Gastrocnemius medialis (tissue), 4 donors: ENCODE measurements around the gene EPHA5. TPM values are rescaled to one million over a fixed set of nuclear protein-coding genes. Genes with fewer than 3 reads are reported as not detected.

Source experiments
- ATAC-seq, 2 donors: fragments of 150-250 bp; one replicate each; pipeline ENCODE4 v1.9.1; 2016
- DNase-seq, 2 donors: peaks; one replicate each; pipeline ENCODE4 v3.0.0-alpha.2; 2019
- H3K27ac ChIP-seq, 4 donors: fragments of 200-600 bp; sonication (generic); 1 replicate in 1 of 4; 2 replicates in 3 of 4; pipeline ENCODE4 v1.5.1; 2016 to 2018; ENCODE audit warnings: mild to moderate bottlenecking in 2 of 4, moderate library complexity in 1 of 4
- H3K27me3 ChIP-seq, 3 donors: fragments of 200-600 bp; sonication (generic) in 2 of 3; 1 replicate in 1 of 3; 2 replicates in 2 of 3; pipeline versions ENCODE4 v1.5.1 to v1.6.0; 2016 to 2019; ENCODE audit warnings: mild to moderate bottlenecking in 1 of 3, moderate library complexity in 1 of 3
- H3K36me3 ChIP-seq, 2 donors: fragments of 200-600 bp; sonication (generic) in 1 of 2; one replicate each; pipeline ENCODE4 v1.5.1; 2017 to 2018
- H3K4me1 ChIP-seq, 2 donors: fragments of 200-600 bp; sonication (generic) in 1 of 2; one replicate each; pipeline ENCODE4 v1.5.1; 2016 to 2017; ENCODE audit warnings: mild to moderate bottlenecking in 2 of 2
- H3K4me3 ChIP-seq, 4 donors: fragments of 200-600 bp; sonication (generic) in 3 of 4; 1 replicate in 1 of 4; 2 replicates in 3 of 4; pipeline ENCODE4 v1.5.1; 2016 to 2019; ENCODE audit warnings: mild to moderate bottlenecking in 2 of 4
- H3K9me3 ChIP-seq, 3 donors: fragments of 200-600 bp; sonication (generic) in 2 of 3; 1 replicate in 1 of 3; 2 replicates in 2 of 3; pipeline ENCODE4 v1.5.1; 2016 to 2019
- CTCF ChIP-seq, 5 experiments: fragments of 450-650 bp in 3 of 5; fragments of 200-600 bp in 2 of 5; sonication (generic) in 2 of 5; IDR thresholded peaks in 4 of 5; conservative IDR thresholded peaks in 1 of 5; 1 replicate in 4 of 5; 2 replicates in 1 of 5; pipeline ENCODE4 v1.5.1; 2016 to 2019; ENCODE audit warnings: antibody characterized with exemption in 5 of 5, mild to moderate bottlenecking in 3 of 5, moderate library complexity in 3 of 5
- POLR2A ChIP-seq, 2 donors: fragments of 450-650 bp; IDR thresholded peaks; one replicate each; pipeline ENCODE4 v1.6.1; 2017; ENCODE audit warnings: antibody characterized with exemption in 2 of 2, mild to moderate bottlenecking in 2 of 2, moderate library complexity in 2 of 2
- in situ Hi-C, 4 donors: fragments of 200-750 bp; cut with MboI; loops; one replicate each; pipeline versions ENCODE4 v1.15.0 to v1.8.0; 2017; ENCODE audit warnings: low sequenced_read_pairs in 4 of 4
- intact Hi-C: fragments of 100-400 bp; cut with DNase I; formaldehyde crosslinking; loops from one replicate; pipeline ENCODE4 v1.15.1; 2023; ENCODE audit warnings: low total_unique reads
- total RNA-seq, 4 donors: library from RNA; depleted of rRNA; stranded (reverse); fragments of >200 nt; gene quantifications; one replicate each; pipeline versions ENCODE4 v1.1.0 to v1.2.3, GENCODE V29; 2016

Gene EPHA5
- total RNA-seq, 4 donors from 2014 or later = not detected

- no peak for DNase-seq
- no peak for ATAC-seq
- Histone ChIP-seq H3K4me3 (no peak overlapping the region), H3K36me3 (no peaks in the 10 kb centered on the region), H3K27ac (no peak overlapping the region), H3K27me3 (no peaks in the 10 kb centered on the region), H3K4me1 (no peaks in the 10 kb centered on the region), H3K9me3 (no peaks in the 10 kb centered on the region)
- no peak for TF ChIP-seq CTCF (IDR thresholded peaks at IDR 0.05 in 4 of 5, conservative IDR thresholded peaks at IDR 0.05 in 1 of 5)
- TF ChIP-seq POLR2A (IDR thresholded peaks at IDR 0.05) = no peak
- in situ Hi-C loops (no loop called here), intact Hi-C loops (no loop called here)
Measured at GRCh38 chr4:65561164-65561563, 109.1 kb downstream of the EPHA5 start.

GRCh38 chr4:65559270-65559669 lies 111.0 kb downstream of the EPHA5 start:
- intact Hi-C loops = no loop called here
- no peaks in the 10 kb centered on the region for H3K27me3 ChIP-seq
- no peaks in the 10 kb centered on the region for H3K36me3 ChIP-seq
- no peak for TF ChIP-seq POLR2A (IDR thresholded peaks at IDR 0.05)
- TF ChIP-seq CTCF (IDR thresholded peaks at IDR 0.05 in 4 of 5, conservative IDR thresholded peaks at IDR 0.05 in 1 of 5) = no peak
- no peak overlapping the region for H3K4me3 ChIP-seq
- in situ Hi-C loops = no loop called here
- no peak overlapping the region for H3K27ac ChIP-seq
- no peaks in the 10 kb centered on the region for H3K4me1 ChIP-seq
- DNase-seq (no peak), ATAC-seq (no peak)
- no peaks in the 10 kb centered on the region for H3K9me3 ChIP-seq

- intact Hi-C loops = no loop called here
- Histone ChIP-seq H3K4me1 (no peaks in the 10 kb centered on the region), H3K9me3 (no peaks in the 10 kb centered on the region), H3K27ac (no peak overlapping the region), H3K27me3 (no peaks in the 10 kb centered on the region), H3K4me3 (no peak overlapping the region), H3K36me3 (no peaks in the 10 kb centered on the region)
- ATAC-seq = no peak
- DNase-seq = no peak
- TF ChIP-seq POLR2A (IDR thresholded peaks at IDR 0.05) = no peak
- TF ChIP-seq CTCF (IDR thresholded peaks at IDR 0.05 in 4 of 5, conservative IDR thresholded peaks at IDR 0.05 in 1 of 5) = no peak
- in situ Hi-C loops = no loop called here
Measured at GRCh38 chr4:65552057-65552456, 118.2 kb downstream of the EPHA5 start.

- in situ Hi-C loops = no loop called here
- ATAC-seq (no peak), DNase-seq (no peak)
- H3K36me3 ChIP-seq = no peaks in the 10 kb centered on the region
- no peaks in the 10 kb centered on the region for H3K9me3 ChIP-seq
- intact Hi-C loops = no loop called here
- no peaks in the 10 kb centered on the region for H3K4me1 ChIP-seq
- TF ChIP-seq POLR2A (IDR thresholded peaks at IDR 0.05) (no peak), CTCF (IDR thresholded peaks at IDR 0.05 in 4 of 5, conservative IDR thresholded peaks at IDR 0.05 in 1 of 5) (no peak)
- no peak overlapping the region for H3K27ac ChIP-seq
- H3K27me3 ChIP-seq = no peaks in the 10 kb centered on the region
- H3K4me3 ChIP-seq = no peak overlapping the region
Measured at GRCh38 chr4:65550500-65550899, 119.8 kb downstream of the EPHA5 start.

- no peaks in the 10 kb centered on the region for H3K9me3 ChIP-seq
- no peaks in the 10 kb centered on the region for H3K27me3 ChIP-seq
- H3K27ac ChIP-seq = no peak overlapping the region
- H3K4me3 ChIP-seq = no peak overlapping the region
- in situ Hi-C loops = no loop called here
- intact Hi-C loops = no loop called here
- H3K4me1 ChIP-seq = no peaks in the 10 kb centered on the region
- no peak for TF ChIP-seq POLR2A (IDR thresholded peaks at IDR 0.05)
- TF ChIP-seq CTCF (IDR thresholded peaks at IDR 0.05 in 4 of 5, conservative IDR thresholded peaks at IDR 0.05 in 1 of 5) = no peak
- no peaks in the 10 kb centered on the region for H3K36me3 ChIP-seq
- DNase-seq = no peak
- ATAC-seq = no peak
Measured at GRCh38 chr4:65546882-65547416, 123.3 kb downstream of the EPHA5 start.
